Measurements from ENCODE around the gene CAPZA1.

DNA sequence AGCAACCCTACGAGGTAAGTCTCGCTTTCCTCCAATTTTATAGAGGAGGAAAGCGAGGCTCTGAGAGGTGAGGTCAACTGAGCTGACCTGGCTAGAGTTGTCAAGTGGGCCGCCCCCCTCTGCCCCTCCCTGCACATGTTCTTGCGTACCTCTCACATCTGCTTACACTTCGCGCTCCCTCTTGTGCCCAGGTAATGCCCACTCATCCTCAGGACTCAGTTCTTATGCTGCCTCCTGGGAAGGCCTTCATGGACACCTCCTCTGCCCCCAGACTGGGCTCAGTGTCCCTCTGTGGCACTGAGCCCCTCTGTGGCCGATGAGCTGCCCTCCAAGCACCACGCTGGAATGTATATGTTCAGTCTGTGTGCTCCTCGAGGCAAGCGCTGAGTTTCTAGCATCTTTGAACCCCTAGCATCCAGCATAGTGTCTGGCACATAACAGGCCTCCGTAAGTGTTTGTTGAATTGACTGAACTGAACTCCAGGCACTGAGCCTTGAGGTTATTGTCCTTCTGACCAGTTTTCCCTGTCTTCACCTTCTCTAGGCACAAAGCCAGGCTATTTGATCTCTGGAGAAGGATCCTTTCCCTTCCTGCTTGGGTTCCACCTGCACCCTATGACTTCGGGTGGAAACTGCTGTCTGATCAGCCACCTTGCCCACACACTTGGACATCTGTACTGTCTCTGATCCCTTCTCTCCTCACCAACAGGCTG lies 68.3 kb downstream of the CAPZA1 start:
- TF ChIP-seq, protein P1, sequence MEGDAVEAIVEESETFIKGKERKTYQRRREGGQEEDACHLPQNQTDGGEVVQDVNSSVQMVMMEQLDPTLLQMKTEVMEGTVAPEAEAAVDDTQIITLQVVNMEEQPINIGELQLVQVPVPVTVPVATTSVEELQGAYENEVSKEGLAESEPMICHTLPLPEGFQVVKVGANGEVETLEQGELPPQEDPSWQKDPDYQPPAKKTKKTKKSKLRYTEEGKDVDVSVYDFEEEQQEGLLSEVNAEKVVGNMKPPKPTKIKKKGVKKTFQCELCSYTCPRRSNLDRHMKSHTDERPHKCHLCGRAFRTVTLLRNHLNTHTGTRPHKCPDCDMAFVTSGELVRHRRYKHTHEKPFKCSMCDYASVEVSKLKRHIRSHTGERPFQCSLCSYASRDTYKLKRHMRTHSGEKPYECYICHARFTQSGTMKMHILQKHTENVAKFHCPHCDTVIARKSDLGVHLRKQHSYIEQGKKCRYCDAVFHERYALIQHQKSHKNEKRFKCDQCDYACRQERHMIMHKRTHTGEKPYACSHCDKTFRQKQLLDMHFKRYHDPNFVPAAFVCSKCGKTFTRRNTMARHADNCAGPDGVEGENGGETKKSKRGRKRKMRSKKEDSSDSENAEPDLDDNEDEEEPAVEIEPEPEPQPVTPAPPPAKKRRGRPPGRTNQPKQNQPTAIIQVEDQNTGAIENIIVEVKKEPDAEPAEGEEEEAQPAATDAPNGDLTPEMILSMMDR (conservative IDR thresholded peaks at IDR 0.05; ENCODE audit: low read depth, low read length) = no peak
- no peak for TF ChIP-seq EZH2 (IDR thresholded peaks at IDR 0.05; ENCODE audit: low read length, unreplicated experiment)

Measured in PC-3 (cell line).